Measurements from ENCODE around the gene CDS1.
"Not testable (repeated sequence)": the region's sequence is repeated elsewhere in the genome, so short reads cannot be mapped to it uniquely, and the experiment has no call there.

CDS1 gene

DNA sequence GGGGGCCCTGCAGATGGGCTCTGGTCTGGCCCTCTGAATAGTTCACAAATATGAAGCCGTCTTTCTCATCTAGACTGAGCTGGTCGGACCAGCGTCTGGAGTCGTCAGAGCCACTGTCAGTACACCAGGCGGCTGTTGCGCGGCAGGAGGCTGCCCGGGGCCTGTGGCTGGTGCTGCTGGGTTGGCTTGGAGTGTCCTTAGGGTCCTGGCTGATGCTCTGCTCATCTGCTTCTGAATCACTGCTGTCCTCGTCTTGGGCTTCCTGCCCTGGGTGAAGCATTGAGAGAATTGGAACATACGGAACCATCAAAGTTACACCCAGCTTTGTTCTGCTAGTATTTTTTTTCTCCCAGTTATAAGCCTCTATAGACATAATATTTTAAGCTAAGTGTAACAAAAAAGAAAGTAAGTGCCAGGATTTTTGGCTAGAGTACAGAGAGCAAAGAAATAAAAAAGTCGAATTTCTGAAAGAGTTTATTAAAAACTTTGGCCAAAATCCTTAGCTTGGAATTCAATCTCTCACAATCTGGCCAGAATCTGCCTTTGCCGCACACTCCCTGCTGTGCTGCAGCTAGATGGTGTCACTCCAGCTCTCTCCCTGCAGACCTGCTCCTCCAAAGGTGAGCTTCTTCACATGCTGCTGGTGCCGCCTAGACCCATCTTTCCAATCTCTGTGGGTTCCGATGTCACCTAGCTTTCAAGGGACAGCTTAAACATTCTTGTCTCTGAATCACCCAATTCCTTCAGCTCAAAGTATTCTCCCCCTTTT lies 96.2 kb downstream of the CDS1 start:
- DNase-seq (ENCODE audit: low read depth), result no peak
- TF ChIP-seq, protein P1, sequence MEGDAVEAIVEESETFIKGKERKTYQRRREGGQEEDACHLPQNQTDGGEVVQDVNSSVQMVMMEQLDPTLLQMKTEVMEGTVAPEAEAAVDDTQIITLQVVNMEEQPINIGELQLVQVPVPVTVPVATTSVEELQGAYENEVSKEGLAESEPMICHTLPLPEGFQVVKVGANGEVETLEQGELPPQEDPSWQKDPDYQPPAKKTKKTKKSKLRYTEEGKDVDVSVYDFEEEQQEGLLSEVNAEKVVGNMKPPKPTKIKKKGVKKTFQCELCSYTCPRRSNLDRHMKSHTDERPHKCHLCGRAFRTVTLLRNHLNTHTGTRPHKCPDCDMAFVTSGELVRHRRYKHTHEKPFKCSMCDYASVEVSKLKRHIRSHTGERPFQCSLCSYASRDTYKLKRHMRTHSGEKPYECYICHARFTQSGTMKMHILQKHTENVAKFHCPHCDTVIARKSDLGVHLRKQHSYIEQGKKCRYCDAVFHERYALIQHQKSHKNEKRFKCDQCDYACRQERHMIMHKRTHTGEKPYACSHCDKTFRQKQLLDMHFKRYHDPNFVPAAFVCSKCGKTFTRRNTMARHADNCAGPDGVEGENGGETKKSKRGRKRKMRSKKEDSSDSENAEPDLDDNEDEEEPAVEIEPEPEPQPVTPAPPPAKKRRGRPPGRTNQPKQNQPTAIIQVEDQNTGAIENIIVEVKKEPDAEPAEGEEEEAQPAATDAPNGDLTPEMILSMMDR (conservative IDR thresholded peaks at IDR 0.05; ENCODE audit: low read depth, low read length), result no peak
- H3K4me3 ChIP-seq (ENCODE audit: low read length), result no peak overlapping the region

DNA sequence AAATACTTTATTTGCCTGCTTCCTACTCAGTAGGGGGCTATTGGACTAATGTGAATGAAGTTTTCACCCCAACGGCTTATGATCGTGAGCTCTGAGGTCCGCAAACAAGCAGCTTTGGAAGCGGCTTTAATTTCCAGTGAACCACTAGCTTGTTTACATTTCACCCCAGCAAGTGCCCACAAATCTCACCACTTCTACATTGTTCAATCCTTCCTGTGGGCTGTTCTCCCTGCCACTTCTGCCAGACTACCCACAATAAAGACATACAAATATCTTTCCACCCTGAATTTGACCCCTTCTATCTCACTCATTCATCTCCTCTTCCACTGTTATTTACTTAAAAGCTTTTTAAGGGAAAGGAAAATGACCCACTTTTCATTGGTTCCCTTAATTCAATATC lies 98.0 kb downstream of the CDS1 start:
- H3K4me3 ChIP-seq (ENCODE audit: low read length), result no peak overlapping the region
- no peak for DNase-seq (ENCODE audit: low read depth)
- TF ChIP-seq, protein P1 (conservative IDR thresholded peaks at IDR 0.05; ENCODE audit: low read depth, low read length), result no peak

DNA sequence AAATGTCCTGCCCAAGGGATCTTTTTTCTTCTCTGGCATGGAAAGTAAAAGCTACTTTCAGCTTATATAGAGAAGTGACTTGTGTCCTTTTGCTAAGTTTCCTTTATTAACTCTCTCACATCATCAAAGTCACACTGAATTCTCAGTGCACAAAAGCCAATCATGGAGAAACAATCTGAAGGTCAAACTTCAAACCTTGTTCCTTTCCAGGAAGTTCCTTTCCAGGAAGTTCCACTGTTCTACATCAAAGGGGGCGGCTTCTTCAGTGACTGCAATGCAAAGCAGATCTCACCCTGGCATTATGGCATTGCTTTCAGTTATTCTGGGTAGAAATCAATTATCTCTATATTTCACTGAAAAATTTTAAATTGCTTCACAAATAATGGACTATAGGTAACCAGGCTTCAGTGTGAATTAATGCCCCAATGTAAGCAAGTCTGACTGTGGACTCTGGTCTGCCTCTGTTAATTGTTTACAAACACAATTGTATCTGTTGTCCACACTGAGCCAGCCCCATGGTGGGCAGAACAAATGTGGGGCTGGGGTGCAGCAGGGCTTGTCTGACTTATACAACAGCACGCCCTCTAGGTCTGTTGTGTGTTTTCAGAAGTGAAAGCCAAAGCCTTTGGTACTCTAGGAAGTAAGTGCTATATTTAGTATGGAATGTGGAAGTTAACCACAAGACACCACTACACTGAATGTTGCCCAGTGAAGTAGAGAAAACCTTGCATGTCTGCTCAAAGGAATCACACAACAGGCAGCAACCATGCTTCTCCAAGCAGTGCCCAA lies 98.8 kb downstream of the CDS1 start:
- TF ChIP-seq, protein P1 (conservative IDR thresholded peaks at IDR 0.05; ENCODE audit: low read depth, low read length), result peak; percentile 37
- no peak overlapping the region for H3K4me3 ChIP-seq (ENCODE audit: low read length)
- peak; percentile 75 for DNase-seq (ENCODE audit: low read depth)

DNA sequence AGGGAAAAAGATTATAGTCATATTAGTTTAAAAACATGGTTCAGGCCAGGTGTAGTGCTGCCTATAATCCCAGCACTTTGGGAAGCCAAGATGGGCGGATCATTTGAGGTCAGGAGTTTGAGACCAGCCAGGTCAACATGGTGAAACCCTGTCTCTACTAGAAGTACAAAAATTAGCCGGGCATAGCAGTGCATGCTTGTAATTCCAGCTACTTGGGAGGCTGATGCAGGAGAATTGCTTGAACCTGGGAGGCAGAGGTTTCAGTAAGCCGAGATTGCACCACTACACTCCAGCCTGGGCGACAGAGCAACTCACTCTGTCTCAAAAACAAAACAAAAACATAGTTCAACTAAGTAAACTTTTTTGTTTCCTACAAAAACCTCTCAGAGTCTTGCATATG lies 99.7 kb downstream of the CDS1 start:
- DNase-seq (ENCODE audit: low read depth), result not testable (repeated sequence)

DNA sequence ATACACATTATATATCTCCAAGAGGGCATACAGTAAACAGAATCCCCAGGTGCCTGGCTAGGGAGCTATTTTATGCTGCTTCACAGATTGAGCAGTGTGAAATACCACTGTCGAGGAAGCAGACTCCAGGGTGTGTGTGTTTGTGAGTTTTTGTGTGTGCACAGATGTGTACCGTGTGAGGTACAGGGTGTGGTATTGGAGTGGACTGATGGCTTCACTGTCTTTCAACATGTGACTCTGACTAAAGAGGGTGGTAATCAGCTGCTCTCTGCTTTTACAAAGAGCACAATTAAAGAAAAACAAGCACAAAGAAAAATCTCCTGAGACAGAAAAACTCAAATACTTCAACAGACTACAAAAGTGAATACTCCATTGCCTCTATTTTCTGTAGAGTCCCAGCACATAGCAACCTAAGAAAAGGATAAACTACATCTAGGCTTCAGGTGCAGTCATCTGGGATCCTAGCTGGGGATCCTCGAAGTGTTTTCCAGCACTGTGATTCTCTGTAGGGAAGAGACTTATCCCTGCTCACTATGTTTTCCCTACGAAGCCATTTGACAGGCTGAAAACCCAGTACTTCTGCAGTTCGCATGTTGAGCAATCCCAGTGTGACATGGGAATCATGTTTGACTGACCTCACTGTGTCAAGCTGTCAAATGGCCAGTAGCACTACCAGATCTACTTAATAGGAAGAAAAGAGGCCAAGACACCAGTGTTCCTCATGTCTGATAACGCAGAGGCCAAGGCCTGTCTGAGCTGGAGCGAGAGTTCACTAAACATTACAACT lies 100.3 kb downstream of the CDS1 start:
- no peak overlapping the region for H3K4me3 ChIP-seq (ENCODE audit: low read length)
- TF ChIP-seq, protein P1 (conservative IDR thresholded peaks at IDR 0.05; ENCODE audit: low read depth, low read length), result no peak
- no peak for DNase-seq (ENCODE audit: low read depth)

More for the DNA sequence above, 99.7 kb downstream of the CDS1 start:
- H3K4me3 ChIP-seq (ENCODE audit: low read length), result not testable (repeated sequence)

DNA sequence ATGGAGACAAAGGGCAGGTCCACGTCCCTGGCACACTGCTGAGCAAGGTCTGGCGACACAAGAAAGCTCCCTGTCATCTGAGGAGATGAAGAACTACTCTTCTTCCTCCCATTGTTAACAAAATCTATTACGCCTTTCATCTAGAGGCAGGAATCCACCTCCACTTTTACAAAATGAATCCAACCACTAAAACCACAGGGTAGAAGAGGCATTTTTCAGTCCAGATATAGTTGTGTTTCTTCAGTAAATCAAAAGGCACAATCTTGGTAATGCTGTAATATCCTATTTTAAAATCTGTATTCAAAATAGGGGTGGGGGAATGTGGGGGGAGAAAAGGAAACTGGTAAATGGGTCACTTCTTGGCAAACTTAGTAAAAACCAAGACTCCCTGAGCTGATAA lies 101.4 kb downstream of the CDS1 start:
- H3K4me3 ChIP-seq (ENCODE audit: low read length), result no peak overlapping the region
- no peak for DNase-seq (ENCODE audit: low read depth)
- TF ChIP-seq, protein P1 (conservative IDR thresholded peaks at IDR 0.05; ENCODE audit: low read depth, low read length), result no peak

DNA sequence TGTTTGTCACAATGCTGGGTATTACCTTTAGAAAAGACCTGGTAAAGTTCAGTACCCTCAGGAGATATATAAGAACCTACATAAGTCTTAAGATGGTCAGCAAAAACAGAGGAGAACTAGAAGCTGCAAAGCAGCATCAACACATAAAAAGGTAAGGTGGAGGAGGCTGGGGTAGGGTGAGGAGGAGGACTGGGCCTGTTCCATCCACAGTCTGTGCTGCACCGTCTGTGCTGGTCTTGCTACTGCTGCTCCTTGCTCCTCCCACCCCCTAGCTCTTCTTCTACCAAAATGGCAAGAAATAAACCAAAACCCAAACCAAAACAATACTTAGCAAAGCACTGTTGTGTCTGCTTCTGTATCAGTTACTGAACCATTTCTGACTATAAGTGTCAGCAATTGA lies 102.2 kb downstream of the CDS1 start:
- H3K4me3 ChIP-seq (ENCODE audit: low read length), result no peak overlapping the region
- no peak for DNase-seq (ENCODE audit: low read depth)
- TF ChIP-seq, protein P1 (conservative IDR thresholded peaks at IDR 0.05; ENCODE audit: low read depth, low read length), result no peak
